ENCODE measurements around the gene PPM1H.

DNA sequence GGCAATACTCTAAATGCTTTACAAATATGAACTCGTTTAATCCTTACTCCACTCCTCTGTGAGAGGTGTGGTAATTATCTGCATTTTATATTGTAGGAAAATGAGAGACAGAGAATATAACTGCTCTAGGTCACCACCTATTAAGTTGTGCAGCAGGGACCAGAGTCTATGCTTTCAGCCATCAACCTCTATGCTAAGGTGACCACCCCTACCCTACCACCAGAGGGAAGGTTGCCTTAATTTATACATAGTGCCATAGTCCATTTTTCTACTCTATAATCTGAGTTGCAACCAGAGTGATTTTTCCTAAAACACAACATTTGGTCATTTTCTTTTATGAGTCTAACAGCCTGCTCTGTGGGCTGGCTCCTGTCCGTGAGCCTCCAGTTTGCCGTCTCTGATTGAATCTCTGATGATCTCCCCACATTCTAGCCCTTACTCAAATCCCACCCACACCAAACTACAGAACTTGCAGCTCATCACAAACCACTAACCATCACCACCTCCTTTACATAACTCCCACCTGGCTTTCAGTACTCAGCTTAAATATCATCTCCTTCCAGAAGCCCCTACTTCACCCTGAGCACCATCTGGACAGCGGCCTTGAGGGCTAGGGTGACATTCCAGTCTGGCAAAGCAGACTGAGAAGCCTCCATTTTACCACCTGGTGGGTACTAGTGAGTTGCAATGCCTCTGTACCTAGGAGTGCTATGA, 126.6 kb downstream of the PPM1H start:
- TF ChIP-seq, protein P1, sequence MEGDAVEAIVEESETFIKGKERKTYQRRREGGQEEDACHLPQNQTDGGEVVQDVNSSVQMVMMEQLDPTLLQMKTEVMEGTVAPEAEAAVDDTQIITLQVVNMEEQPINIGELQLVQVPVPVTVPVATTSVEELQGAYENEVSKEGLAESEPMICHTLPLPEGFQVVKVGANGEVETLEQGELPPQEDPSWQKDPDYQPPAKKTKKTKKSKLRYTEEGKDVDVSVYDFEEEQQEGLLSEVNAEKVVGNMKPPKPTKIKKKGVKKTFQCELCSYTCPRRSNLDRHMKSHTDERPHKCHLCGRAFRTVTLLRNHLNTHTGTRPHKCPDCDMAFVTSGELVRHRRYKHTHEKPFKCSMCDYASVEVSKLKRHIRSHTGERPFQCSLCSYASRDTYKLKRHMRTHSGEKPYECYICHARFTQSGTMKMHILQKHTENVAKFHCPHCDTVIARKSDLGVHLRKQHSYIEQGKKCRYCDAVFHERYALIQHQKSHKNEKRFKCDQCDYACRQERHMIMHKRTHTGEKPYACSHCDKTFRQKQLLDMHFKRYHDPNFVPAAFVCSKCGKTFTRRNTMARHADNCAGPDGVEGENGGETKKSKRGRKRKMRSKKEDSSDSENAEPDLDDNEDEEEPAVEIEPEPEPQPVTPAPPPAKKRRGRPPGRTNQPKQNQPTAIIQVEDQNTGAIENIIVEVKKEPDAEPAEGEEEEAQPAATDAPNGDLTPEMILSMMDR (IDR thresholded peaks at IDR 0.05): no peak
- no peak for TF ChIP-seq POLR2A (IDR thresholded peaks at IDR 0.05)

Data from heart left ventricle (tissue), 13 donors.